Mesenchymal stem cell (in vitro differentiated cells and primary cell): ENCODE measurements around the gene UBE2G2.
A peak's percentile ranks its signal among the peaks of the same experiment; 100 is the strongest.

Experiments
- DNase-seq: peaks from one replicate; pipeline ENCODE4 v3.0.0-alpha.2; 2013
- H2AFZ ChIP-seq: one replicate; pipeline ENCODE4 v1.6.1; 2013; ENCODE audit warnings: low read depth, mild to moderate bottlenecking, control low read depth, inconsistent platforms, low read length, moderate library complexity
- H2AK5ac ChIP-seq: 2 replicates; pipeline ENCODE4 v1.6.1; 2013; ENCODE audit warnings: low read length, moderate library complexity, mild to moderate bottlenecking, inconsistent platforms; ENCODE audit not compliant: severe bottlenecking
- H2BK120ac ChIP-seq: one replicate; pipeline ENCODE4 v1.6.1; 2013; ENCODE audit warnings: low read depth, mild to moderate bottlenecking, inconsistent platforms, low read length, moderate library complexity
- H2BK12ac ChIP-seq, 2 experiments: one replicate each; pipeline ENCODE4 v1.6.1; 2013; ENCODE audit warnings: inconsistent platforms in 2 of 2, low read length in 2 of 2, mild to moderate bottlenecking in 2 of 2, moderate library complexity in 2 of 2, control low read depth in 1 of 2
- H2BK15ac ChIP-seq: one replicate; pipeline ENCODE4 v1.6.1; 2013; ENCODE audit warnings: mild to moderate bottlenecking, low read depth, inconsistent platforms; ENCODE audit not compliant: poor library complexity, severe bottlenecking
- H2BK5ac ChIP-seq: 2 replicates; pipeline ENCODE4 v1.6.1; 2013; ENCODE audit warnings: low read depth, mild to moderate bottlenecking, low read length, control low read depth, inconsistent platforms; ENCODE audit not compliant: poor library complexity, severe bottlenecking
- H3K14ac ChIP-seq, 2 experiments: one replicate each; pipeline ENCODE4 v1.6.1; 2013; ENCODE audit warnings: inconsistent platforms in 2 of 2, low read length in 2 of 2, control low read depth in 1 of 2, mild to moderate bottlenecking in 1 of 2, moderate library complexity in 1 of 2
- H3K18ac ChIP-seq, 2 experiments: one replicate each; pipeline ENCODE4 v1.6.1; 2013; ENCODE audit warnings: inconsistent platforms in 2 of 2, low read length in 2 of 2, control low read depth in 1 of 2, low read depth in 1 of 2, mild to moderate bottlenecking in 1 of 2
- H3K23ac ChIP-seq, 2 experiments: one replicate each; pipeline ENCODE4 v1.6.1; 2013; ENCODE audit warnings: inconsistent platforms in 2 of 2, low read length in 2 of 2, mild to moderate bottlenecking in 2 of 2, moderate library complexity in 2 of 2, control low read depth in 1 of 2
- H3K27ac ChIP-seq: 2 replicates; pipeline ENCODE4 v1.5.1; 2013; ENCODE audit warnings: mild to moderate bottlenecking, moderate library complexity, low read length, control low read depth, inconsistent platforms; ENCODE audit not compliant: poor library complexity, severe bottlenecking
- H3K27me3 ChIP-seq, 2 experiments: 2 replicates each; pipeline versions ENCODE4 v1.6.1 to v1.7.0; 2013; ENCODE audit warnings: low read length in 2 of 2, mild to moderate bottlenecking in 2 of 2, moderate library complexity in 2 of 2, control low read depth in 1 of 2, inconsistent platforms in 1 of 2; ENCODE audit not compliant: control insufficient read depth in 1 of 2, insufficient read depth in 1 of 2
- H3K36me3 ChIP-seq, 2 experiments: 2 replicates each; pipeline versions ENCODE4 v1.6.1 to v1.7.0; 2013; ENCODE audit warnings: low read length in 2 of 2, control low read depth in 1 of 2, inconsistent platforms in 1 of 2, low read depth in 1 of 2, mild to moderate bottlenecking in 1 of 2; ENCODE audit not compliant: insufficient read depth in 2 of 2, control insufficient read depth in 1 of 2
- H3K4ac ChIP-seq, 2 experiments: one replicate each; pipeline ENCODE4 v1.6.1; 2013; ENCODE audit warnings: inconsistent platforms in 2 of 2, low read length in 2 of 2, mild to moderate bottlenecking in 2 of 2, moderate library complexity in 2 of 2, control low read depth in 1 of 2, low read depth in 1 of 2
- H3K4me1 ChIP-seq: 2 replicates; pipeline ENCODE4 v1.6.1; 2013; ENCODE audit warnings: low read depth, low read length, control low read depth; ENCODE audit not compliant: control insufficient read depth, insufficient read depth
- H3K4me2 ChIP-seq: 2 replicates; pipeline ENCODE4 v1.6.1; 2013; ENCODE audit warnings: low read length, mild to moderate bottlenecking, inconsistent platforms; ENCODE audit not compliant: poor library complexity, severe bottlenecking
- H3K4me3 ChIP-seq, 2 experiments: 2 replicates each; pipeline versions ENCODE4 v1.5.1 to v1.7.0; 2013; ENCODE audit warnings: low read length in 2 of 2, mild to moderate bottlenecking in 2 of 2, control low read depth in 1 of 2, low read depth in 1 of 2; ENCODE audit not compliant: insufficient read depth in 1 of 2
- H3K79me1 ChIP-seq: replicated peaks from 2 replicates; pipeline ENCODE4 v1.6.1; 2013; ENCODE audit warnings: mild to moderate bottlenecking, control low read depth, low read length, inconsistent platforms; ENCODE audit not compliant: poor library complexity, severe bottlenecking
- H3K9ac ChIP-seq: 2 replicates; pipeline ENCODE4 v1.7.0; 2013; ENCODE audit warnings: mild to moderate bottlenecking, low read length, moderate library complexity
- H3K9me3 ChIP-seq: 2 replicates; pipeline ENCODE4 v1.7.0; 2013; ENCODE audit warnings: mild to moderate bottlenecking, low read length; ENCODE audit not compliant: control insufficient read depth
- H4K8ac ChIP-seq: one replicate; pipeline ENCODE4 v1.6.1; 2013; ENCODE audit warnings: inconsistent platforms, mild to moderate bottlenecking, low read length, moderate library complexity
- H4K91ac ChIP-seq: one replicate; pipeline ENCODE4 v1.6.1; 2013; ENCODE audit warnings: mild to moderate bottlenecking, low read length, inconsistent platforms
- WGBS: methylation state at CpG from one replicate; pipeline ENCODE4 v1.1.7; 2013; ENCODE audit warnings: mixed read lengths; 5-methylcytosine and 5-hydroxymethylcytosine counted together

UBE2G2 gene

DNA sequence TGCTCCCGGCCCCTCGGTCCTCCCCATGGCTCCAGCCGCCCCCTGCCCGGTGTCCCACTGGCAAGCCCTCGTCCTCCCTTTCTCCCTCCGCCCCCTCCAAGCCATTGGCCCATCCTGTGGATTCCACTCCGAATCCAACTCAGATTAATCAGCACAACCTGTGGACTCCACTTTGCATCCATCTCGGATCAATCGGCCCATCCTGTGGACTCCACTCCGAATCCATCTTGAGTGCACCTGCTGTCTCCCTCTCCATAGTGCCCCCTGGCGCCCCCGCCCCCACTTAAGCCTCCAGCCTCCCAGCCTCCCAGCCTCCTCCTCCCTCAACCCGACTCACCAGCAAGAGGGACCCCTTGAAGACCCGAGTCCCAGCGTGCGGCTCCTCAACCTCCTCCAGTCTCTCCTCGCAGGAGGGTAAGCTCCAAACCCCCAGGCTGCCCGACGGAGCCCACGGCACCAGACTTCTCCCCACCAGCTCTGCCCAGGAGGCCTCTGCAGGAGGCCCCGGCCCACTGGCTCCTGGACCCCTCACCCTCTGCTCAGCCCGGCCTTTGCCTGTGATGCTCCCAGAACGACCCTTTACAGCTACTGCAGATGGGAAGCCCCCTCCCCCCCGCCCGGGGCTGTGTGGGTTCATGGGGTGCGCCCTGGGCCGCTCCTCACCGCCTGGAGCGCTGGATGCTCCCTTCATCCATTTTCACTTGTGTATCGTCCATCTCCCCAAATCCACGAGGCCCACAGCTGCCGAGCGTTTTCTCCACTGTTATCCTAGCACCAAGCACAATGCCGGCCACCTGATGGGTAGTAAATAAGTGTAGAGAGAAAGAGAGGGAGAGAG is 49.6 kb downstream of the UBE2G2 start:
- Histone ChIP-seq H3K14ac (no peak overlapping the region), H3K9me3 (peaks cover 19% of the 10 kb centered on the region), H3K4me1 (peaks cover 13% of the 10 kb centered on the region), H2AK5ac (no peak overlapping the region), H3K23ac (no peak overlapping the region), H3K27me3 (peaks cover 43 to 58% of the 10 kb centered on the region in 2 experiments), H2BK120ac (no peak overlapping the region), H3K27ac (no peak overlapping the region), H4K8ac (no peak overlapping the region), H3K9ac (no peak overlapping the region), H2BK5ac (no peak overlapping the region), H3K36me3 (no peaks in the 10 kb centered on the region), H2AFZ (no peak overlapping the region), H3K79me1 (no peaks in the 10 kb centered on the region), H3K4me3 (no peak overlapping the region), H3K18ac (no peak overlapping the region), H3K4ac (no peak overlapping the region), H4K91ac (no peak overlapping the region), H2BK15ac (no peak overlapping the region), H2BK12ac (no peak overlapping the region), H3K4me2 (no peak overlapping the region)
- WGBS, result 86% methylated on average over 32 of the region's 34 CpGs
- DNase-seq, result no peak

DNA sequence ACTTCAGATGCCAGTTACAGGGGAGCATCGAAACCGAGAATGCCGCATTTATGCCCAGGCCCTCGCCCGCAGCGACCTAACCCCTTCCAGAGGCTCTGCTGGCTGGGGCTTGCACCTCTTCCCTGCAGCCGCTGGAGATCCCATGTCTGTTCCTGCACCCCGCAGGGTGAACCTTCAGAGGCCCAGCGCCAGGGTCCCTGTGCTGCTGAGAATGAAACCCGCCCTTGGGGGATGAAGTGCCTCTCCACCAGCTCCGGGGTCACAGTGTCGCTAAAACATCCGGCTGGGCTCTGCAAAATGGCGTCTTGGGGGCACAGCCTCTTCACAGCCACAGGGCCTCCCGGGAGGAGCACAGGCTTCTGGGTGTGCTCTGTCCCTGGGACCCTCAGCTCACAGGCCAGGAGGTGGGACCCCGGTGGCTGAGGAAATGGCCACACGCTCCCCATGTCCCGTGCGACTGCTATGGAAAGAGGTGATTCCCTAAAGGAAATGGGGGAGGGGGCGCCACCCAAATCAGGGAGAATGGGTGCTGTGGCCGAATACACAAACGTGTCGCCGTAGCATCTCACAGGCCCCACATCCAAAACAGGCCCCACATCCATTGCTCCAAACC is 50.3 kb downstream of the UBE2G2 start:
- H2AFZ ChIP-seq, result no peak overlapping the region
- 84% methylated on average over 24 of the region's 24 CpGs for WGBS
- H4K91ac ChIP-seq, result no peak overlapping the region
- peaks cover 19% of the 10 kb centered on the region for H3K9me3 ChIP-seq
- H3K4me2 ChIP-seq, result no peak overlapping the region
- DNase-seq, result no peak
- no peak overlapping the region for H3K18ac ChIP-seq
- peaks cover 43 to 56% of the 10 kb centered on the region in 2 experiments for H3K27me3 ChIP-seq
- no peaks in the 10 kb centered on the region for H3K79me1 ChIP-seq
- H2BK120ac ChIP-seq, result no peak overlapping the region
- no peak overlapping the region for H4K8ac ChIP-seq
- H2AK5ac ChIP-seq, result no peak overlapping the region
- H3K27ac ChIP-seq, result no peak overlapping the region
- H3K4ac ChIP-seq, result no peak overlapping the region
- H3K36me3 ChIP-seq, result no peaks in the 10 kb centered on the region
- no peak overlapping the region for H3K4me3 ChIP-seq
- H2BK15ac ChIP-seq, result no peak overlapping the region
- H3K4me1 ChIP-seq, result peaks cover 13% of the 10 kb centered on the region
- no peak overlapping the region for H2BK5ac ChIP-seq
- no peak overlapping the region for H2BK12ac ChIP-seq
- H3K23ac ChIP-seq, result no peak overlapping the region
- no peak overlapping the region for H3K14ac ChIP-seq
- H3K9ac ChIP-seq, result no peak overlapping the region

DNA sequence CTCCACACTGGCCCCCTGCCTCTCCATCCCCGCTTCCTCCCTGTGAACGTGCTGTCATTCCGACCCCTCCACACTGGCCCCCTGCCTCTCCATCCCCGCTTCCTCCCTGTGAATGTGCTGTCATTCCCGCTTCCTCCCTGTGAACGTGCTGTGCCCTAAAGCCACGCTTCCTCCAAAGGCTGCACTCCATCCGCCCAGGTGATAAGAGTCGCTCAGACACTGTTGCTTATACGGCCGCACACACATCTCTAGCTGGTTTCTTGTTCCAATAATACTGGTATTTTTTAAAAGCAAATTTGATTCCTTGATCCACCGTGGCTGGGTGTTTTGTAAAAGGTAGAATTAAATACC is 51.0 kb downstream of the UBE2G2 start:
- H3K27ac ChIP-seq, result no peak overlapping the region
- no peak overlapping the region for H3K14ac ChIP-seq
- 63% methylated on average over 12 of the region's 12 CpGs for WGBS
- H2AFZ ChIP-seq, result no peak overlapping the region
- no peaks in the 10 kb centered on the region for H3K79me1 ChIP-seq
- no peak overlapping the region for H3K4ac ChIP-seq
- no peak overlapping the region for H3K9ac ChIP-seq
- peaks cover 13% of the 10 kb centered on the region for H3K4me1 ChIP-seq
- H3K18ac ChIP-seq, result no peak overlapping the region
- H3K36me3 ChIP-seq, result no peaks in the 10 kb centered on the region
- no peak overlapping the region for H3K4me3 ChIP-seq
- no peak overlapping the region for H4K91ac ChIP-seq
- H2BK120ac ChIP-seq, result no peak overlapping the region
- no peak overlapping the region for H3K23ac ChIP-seq
- no peak overlapping the region for H2BK5ac ChIP-seq
- no peak overlapping the region for H2BK15ac ChIP-seq
- peaks cover 14% of the 10 kb centered on the region for H3K9me3 ChIP-seq
- H4K8ac ChIP-seq, result no peak overlapping the region
- no peak overlapping the region for H2AK5ac ChIP-seq
- H3K4me2 ChIP-seq, result no peak overlapping the region
- H3K27me3 ChIP-seq, result peaks cover 43 to 59% of the 10 kb centered on the region in 2 experiments
- H2BK12ac ChIP-seq, result no peak overlapping the region
- DNase-seq, result no peak

DNA sequence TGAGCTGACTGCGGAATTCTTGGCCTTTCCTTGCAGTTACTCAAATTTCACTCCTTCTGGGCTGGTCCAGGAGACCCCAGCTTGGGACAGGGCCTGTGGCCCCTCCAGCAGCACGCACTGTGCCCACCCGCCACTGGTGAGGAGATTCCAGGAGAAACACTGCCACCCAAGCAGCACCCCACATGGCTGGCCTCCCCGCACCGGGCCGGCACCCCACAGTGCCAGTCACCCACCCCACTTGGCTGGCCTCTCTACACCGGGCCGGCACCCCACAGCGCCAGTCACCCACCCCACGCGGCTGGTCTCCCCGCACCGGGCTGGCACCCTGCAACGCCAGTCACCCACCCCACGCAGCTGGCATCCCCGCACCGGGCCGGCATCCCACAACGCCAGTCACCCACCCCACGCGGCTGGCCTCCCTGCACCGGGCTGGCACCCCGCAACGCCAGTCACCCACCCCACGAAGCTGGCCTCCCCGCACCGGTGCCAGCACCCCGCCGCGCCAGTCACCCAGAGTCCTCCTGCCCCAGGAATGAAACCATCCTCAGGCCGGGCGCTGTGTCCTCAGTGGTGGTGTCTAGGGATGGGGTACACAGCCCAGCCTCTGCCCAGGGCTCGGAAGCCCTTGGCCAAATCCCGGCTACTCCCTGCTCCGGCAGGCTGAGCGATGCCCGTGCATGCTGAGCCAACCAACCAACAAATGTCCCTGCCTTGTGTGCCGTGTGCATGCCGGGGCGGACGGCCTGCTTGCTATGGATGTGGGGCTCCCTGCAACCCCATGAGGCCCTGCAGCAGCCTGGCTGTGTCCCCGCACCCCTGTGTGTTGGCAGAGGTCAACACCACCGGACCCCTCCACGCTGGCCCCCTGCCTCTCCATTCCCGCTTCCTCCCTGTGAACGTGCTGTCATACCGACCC is 51.6 kb downstream of the UBE2G2 start:
- no peak for DNase-seq
- H2AFZ ChIP-seq, result no peak overlapping the region

More for the DNA sequence above, 51.6 kb downstream of the UBE2G2 start:
- H2BK5ac ChIP-seq, result no peak overlapping the region
- no peak overlapping the region for H2AK5ac ChIP-seq
- WGBS, result 92% methylated on average over 47 of the region's 47 CpGs
- peaks cover 10% of the 10 kb centered on the region for H3K9me3 ChIP-seq
- H3K4me3 ChIP-seq, result no peak overlapping the region
- H3K18ac ChIP-seq, result no peak overlapping the region
- H3K23ac ChIP-seq, result no peak overlapping the region
- no peak overlapping the region for H3K4me2 ChIP-seq
- no peaks in the 10 kb centered on the region for H3K79me1 ChIP-seq
- no peak overlapping the region for H3K27ac ChIP-seq
- no peak overlapping the region for H3K14ac ChIP-seq
- H2BK120ac ChIP-seq, result no peak overlapping the region
- no peak overlapping the region for H3K9ac ChIP-seq
- peaks cover 44 to 59% of the 10 kb centered on the region in 2 experiments for H3K27me3 ChIP-seq
- H4K8ac ChIP-seq, result no peak overlapping the region
- no peak overlapping the region for H2BK12ac ChIP-seq
- H3K4ac ChIP-seq, result no peak overlapping the region
- no peaks in the 10 kb centered on the region for H3K36me3 ChIP-seq
- peaks cover 13% of the 10 kb centered on the region for H3K4me1 ChIP-seq
- no peak overlapping the region for H2BK15ac ChIP-seq
- peak overlapping the region; percentile 20 for H4K91ac ChIP-seq
